Gastroesophageal sphincter (tissue), 3 donors: ENCODE results near the gene C1QTNF9.

Experiments
- CTCF ChIP-seq, 4 experiments: fragments of 200-600 bp in 2 of 4; fragments of 450-650 bp in 2 of 4; sonication (generic) in 1 of 4; IDR thresholded peaks; one replicate each; pipeline ENCODE4 v1.5.1; 2017 to 2019; ENCODE audit warnings: antibody characterized with exemption in 4 of 4, mild to moderate bottlenecking in 2 of 4, moderate library complexity in 2 of 4
- EP300 ChIP-seq: sonication (generic); formaldehyde crosslinking; IDR thresholded peaks from one replicate; pipeline ENCODE4 v1.6.1; 2017; ENCODE audit warnings: antibody characterized with exemption, mild to moderate bottlenecking
- POLR2A ChIP-seq, 2 donors: fragments of 450-650 bp; IDR thresholded peaks; one replicate each; pipeline ENCODE4 v1.6.1; 2017; ENCODE audit warnings: antibody characterized with exemption in 2 of 2, mild to moderate bottlenecking in 2 of 2, moderate library complexity in 1 of 2
- POLR2AphosphoS5 ChIP-seq: sonication (generic); formaldehyde crosslinking; IDR thresholded peaks from one replicate; pipeline ENCODE4 v1.6.1; 2017; ENCODE audit warnings: antibody characterized with exemption

GRCh38 chr13:24267274-24267673, 42.1 kb upstream of the C1QTNF9 start:
- no peak for TF ChIP-seq CTCF (IDR thresholded peaks at IDR 0.05)
- no peak for TF ChIP-seq POLR2A (IDR thresholded peaks at IDR 0.05)
- no peak for TF ChIP-seq EP300
- TF ChIP-seq POLR2AphosphoS5 = no peak
